Measurements from ENCODE around the gene WWP2.

DNA sequence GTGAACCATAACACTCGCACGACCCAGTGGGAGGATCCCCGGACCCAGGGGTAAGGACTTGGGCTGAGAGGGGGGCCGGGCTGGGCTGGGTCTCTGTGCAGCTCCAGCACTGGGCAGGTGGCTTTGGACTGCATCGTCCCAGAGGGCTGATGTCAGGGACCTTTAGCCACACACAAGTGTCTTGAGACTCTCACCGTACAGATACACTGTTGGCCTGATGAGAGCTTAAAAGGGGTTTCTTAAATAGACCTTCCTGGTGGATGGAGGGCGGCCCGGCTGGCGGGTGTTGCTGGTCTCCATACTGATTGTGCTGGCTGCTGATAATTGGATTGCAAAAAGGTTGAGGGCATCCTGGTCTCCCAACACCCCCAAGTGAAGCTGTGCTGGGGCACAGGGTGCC is 167.3 kb downstream of the WWP2 start:
- TF ChIP-seq SP1 (IDR thresholded peaks at IDR 0.05), result no peak
- TF ChIP-seq FOXM1 (IDR thresholded peaks at IDR 0.05; ENCODE audit: borderline replicate concordance), result no peak
- TF ChIP-seq, protein P1, sequence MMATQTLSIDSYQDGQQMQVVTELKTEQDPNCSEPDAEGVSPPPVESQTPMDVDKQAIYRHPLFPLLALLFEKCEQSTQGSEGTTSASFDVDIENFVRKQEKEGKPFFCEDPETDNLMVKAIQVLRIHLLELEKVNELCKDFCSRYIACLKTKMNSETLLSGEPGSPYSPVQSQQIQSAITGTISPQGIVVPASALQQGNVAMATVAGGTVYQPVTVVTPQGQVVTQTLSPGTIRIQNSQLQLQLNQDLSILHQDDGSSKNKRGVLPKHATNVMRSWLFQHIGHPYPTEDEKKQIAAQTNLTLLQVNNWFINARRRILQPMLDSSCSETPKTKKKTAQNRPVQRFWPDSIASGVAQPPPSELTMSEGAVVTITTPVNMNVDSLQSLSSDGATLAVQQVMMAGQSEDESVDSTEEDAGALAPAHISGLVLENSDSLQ (IDR thresholded peaks at IDR 0.05), result no peak
- TF ChIP-seq CTBP1 (IDR thresholded peaks at IDR 0.05; ENCODE audit: borderline replicate concordance), result no peak
- no peak for TF ChIP-seq SUZ12 (IDR thresholded peaks at IDR 0.05)
- no peak for TF ChIP-seq FOXK2 (IDR thresholded peaks at IDR 0.05)
- TF ChIP-seq BHLHE40 (IDR thresholded peaks at IDR 0.05; ENCODE audit: borderline replicate concordance), result no peak
- TF ChIP-seq HDGF (IDR thresholded peaks at IDR 0.05; ENCODE audit: borderline replicate concordance), result no peak
- no peak for TF ChIP-seq FOXA1 (IDR thresholded peaks at IDR 0.05)

Measured in HEK293T (cell line).